Measurements from ENCODE around the gene PYGO1.

- TF ChIP-seq CTCF (IDR thresholded peaks at IDR 0.05) (no peak), EZH2 (IDR thresholded peaks at IDR 0.05) (no peak)
Observed at GRCh38 chr15:55518009-55518408, 70.1 kb downstream of the PYGO1 start.

Data from neural progenitor cell (in vitro differentiated cells).